OCI-LY3 (cell line): ENCODE results near the gene MAP1LC3C.

Experiments
- CTCF ChIP-seq: fragments of 200-600, 300-600 bp; sonication (generic); IDR thresholded peaks from 2 replicates; pipeline ENCODE4 v1.5.1; 2014; ENCODE audit warnings: antibody characterized with exemption, low read length, low read depth
- EZH2phosphoT487 ChIP-seq: fragments of 200-600 bp; shearing (Covaris generic); IDR thresholded peaks from 2 replicates; pipeline ENCODE4 v1.6.1; 2018; ENCODE audit warnings: antibody characterized with exemption, mixed run types, low read depth

GRCh38 chr1:242043165-242043564 is 44.3 kb upstream of the MAP1LC3C start:
- no peak for TF ChIP-seq CTCF
- no peak for TF ChIP-seq EZH2phosphoT487
